Neutrophil (primary cell): ENCODE results near the gene KLHL2.
"Not testable (repeated sequence)": the region's sequence is repeated elsewhere in the genome, so short reads cannot be mapped to it uniquely, and the experiment has no call there.

Experiments
- H3K27ac ChIP-seq: fragments of 200-600 bp; sonication (generic); 2 replicates; pipeline ENCODE4 v1.5.1; 2016; ENCODE audit warnings: mild to moderate bottlenecking, moderate library complexity
- H3K27me3 ChIP-seq: fragments of 200-600 bp; sonication (generic); 2 replicates; pipeline ENCODE4 v1.6.0; 2016; ENCODE audit warnings: mild to moderate bottlenecking
- H3K36me3 ChIP-seq: fragments of 200-600 bp; sonication (generic); 2 replicates; pipeline ENCODE4 v1.5.1; 2017
- H3K4me1 ChIP-seq, 2 experiments: fragments of 200-600 bp in 1 of 2; sonication (generic) in 1 of 2; 1 replicate in 1 of 2; 2 replicates in 1 of 2; pipeline versions ENCODE4 v1.5.1 to v1.6.1; 2013 to 2016; ENCODE audit warnings: low read depth in 1 of 2, low read length in 1 of 2, mild to moderate bottlenecking in 1 of 2, moderate library complexity in 1 of 2; ENCODE audit not compliant: control insufficient read depth in 1 of 2, insufficient read depth in 1 of 2
- H3K4me3 ChIP-seq, 2 experiments: fragments of 200-600 bp in 1 of 2; sonication (generic) in 1 of 2; 1 replicate in 1 of 2; 2 replicates in 1 of 2; pipeline ENCODE4 v1.5.1; 2013 to 2016; ENCODE audit warnings: low read depth in 1 of 2, low read length in 1 of 2, mild to moderate bottlenecking in 1 of 2, moderate library complexity in 1 of 2
- H3K9me3 ChIP-seq: fragments of 200-600 bp; sonication (generic); 2 replicates; pipeline ENCODE4 v1.5.1; 2016
- CTCF ChIP-seq: fragments of 200-600 bp; sonication (generic); IDR thresholded peaks from 2 replicates; pipeline ENCODE4 v1.5.1; 2016; ENCODE audit warnings: antibody characterized with exemption

The KLHL2 gene

DNA sequence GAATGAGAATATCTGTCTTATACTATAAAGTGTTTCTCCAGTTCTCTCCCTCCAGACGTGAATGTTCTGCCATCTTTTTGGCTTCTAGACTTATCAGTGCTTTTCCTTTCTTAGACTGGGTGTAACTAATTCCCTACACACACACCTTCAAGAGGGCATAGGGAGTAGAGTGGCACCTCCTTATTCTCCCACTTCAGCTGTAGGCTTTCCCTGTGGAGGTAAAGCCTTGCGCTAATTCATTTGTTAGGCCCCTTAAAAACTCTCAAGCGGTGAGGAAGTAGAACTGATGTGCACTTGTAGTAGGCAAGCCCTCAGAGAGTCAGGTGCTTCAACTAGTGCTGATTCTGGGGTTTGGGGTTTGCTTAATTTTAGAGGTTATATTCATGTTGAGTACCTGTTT is 10.0 kb downstream of the KLHL2 start:
- peak overlapping the region; percentile 27 for H3K27ac ChIP-seq
- peaks cover 7% of the 10 kb centered on the region for H3K36me3 ChIP-seq
- H3K9me3 ChIP-seq = no peaks in the 10 kb centered on the region
- no peak for TF ChIP-seq CTCF
- peaks cover 37 to 44% of the 10 kb centered on the region in 2 experiments for H3K4me1 ChIP-seq
- H3K27me3 ChIP-seq = no peaks in the 10 kb centered on the region
- H3K4me3 ChIP-seq = no peak overlapping the region

GRCh38 chr4:165221306-165221705 is 13.9 kb downstream of the KLHL2 start:
- not testable (repeated sequence) for H3K27ac ChIP-seq, H3K27me3 ChIP-seq, H3K4me3 ChIP-seq, H3K9me3 ChIP-seq
- peaks cover 14% of the 10 kb centered on the region for H3K36me3 ChIP-seq
- peaks cover 30 to 46% of the 10 kb centered on the region in 2 experiments for H3K4me1 ChIP-seq

- Histone ChIP-seq H3K4me3 (peak overlapping the region; percentile 30 to 35), H3K27ac (peak overlapping the region; percentile 78), H3K4me1 (peaks cover 30 to 41% of the 10 kb centered on the region in 2 experiments), H3K36me3 (peaks cover 14% of the 10 kb centered on the region)
- H3K9me3 ChIP-seq, H3K27me3 ChIP-seq: not testable (repeated sequence)
These were observed 14.8 kb downstream of the KLHL2 start for GRCh38 chr4:165221993-165222650.

DNA sequence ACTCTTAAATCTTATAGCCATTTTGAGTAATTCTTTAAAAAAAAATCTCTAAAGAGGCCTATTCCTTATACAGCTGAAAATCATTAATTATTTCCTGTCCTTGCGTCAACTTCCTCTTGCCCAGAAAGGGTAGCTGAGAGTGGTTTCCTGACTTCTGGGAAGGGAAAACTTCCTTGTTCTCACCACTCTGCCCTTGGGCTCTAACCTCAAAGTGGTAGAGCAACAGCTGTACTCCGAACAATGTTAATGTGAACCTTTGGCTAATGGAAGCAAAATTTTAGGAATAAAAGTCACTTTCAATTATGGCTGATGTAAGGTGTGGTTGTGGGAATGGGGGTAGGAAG is 15.3 kb downstream of the KLHL2 start:
- Histone ChIP-seq H3K9me3 (no peaks in the 10 kb centered on the region), H3K4me3 (peak overlapping the region; percentile 30 to 35), H3K4me1 (peaks cover 30 to 39% of the 10 kb centered on the region in 2 experiments), H3K27ac (peak overlapping the region; percentile 78), H3K36me3 (peaks cover 14% of the 10 kb centered on the region), H3K27me3 (no peaks in the 10 kb centered on the region)
- TF ChIP-seq CTCF = no peak

DNA sequence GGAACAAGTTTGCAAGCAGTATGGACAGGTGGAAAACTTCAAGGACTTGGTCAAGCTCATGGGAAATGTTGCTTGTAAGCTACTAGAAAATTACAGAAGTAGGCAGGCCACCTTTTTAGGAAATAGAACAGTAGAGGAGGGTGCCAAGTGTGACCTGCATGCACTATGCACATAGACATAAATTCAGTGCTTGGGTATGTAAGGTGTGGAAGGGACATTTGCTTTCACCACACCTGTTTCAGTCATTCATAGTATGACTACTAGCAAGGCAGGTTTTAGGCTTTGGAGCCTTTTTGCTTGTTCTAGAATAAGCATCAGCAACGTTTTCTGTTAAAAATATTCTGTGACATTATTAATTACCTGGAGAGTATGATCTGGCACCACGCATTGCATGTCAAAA is 20.0 kb downstream of the KLHL2 start:
- not testable (repeated sequence) for H3K27me3 ChIP-seq, H3K27ac ChIP-seq

GRCh38 chr4:165229490-165230200 is 22.3 kb downstream of the KLHL2 start:
- Histone ChIP-seq H3K36me3 (peaks cover 18% of the 10 kb centered on the region), H3K27ac (peak overlapping the region; percentile 25), H3K4me1 (peaks cover 8 to 16% of the 10 kb centered on the region in 2 experiments)
- H3K4me3 ChIP-seq, H3K27me3 ChIP-seq, H3K9me3 ChIP-seq: not testable (repeated sequence)

More for the DNA sequence above, 20.0 kb downstream of the KLHL2 start:
- Histone ChIP-seq H3K36me3 (peaks cover 19% of the 10 kb centered on the region), H3K4me1 (peaks cover 23 to 35% of the 10 kb centered on the region in 2 experiments)
- not testable (repeated sequence) for H3K4me3 ChIP-seq, H3K9me3 ChIP-seq

- H3K27ac ChIP-seq = not testable (repeated sequence)
These were observed 25.5 kb downstream of the KLHL2 start for GRCh38 chr4:165232623-165233433.

More at GRCh38 chr4:165232623-165233433, 25.5 kb downstream of the KLHL2 start:
- not testable (repeated sequence) for H3K9me3 ChIP-seq, H3K4me3 ChIP-seq, H3K27me3 ChIP-seq
- Histone ChIP-seq H3K36me3 (peaks cover 16% of the 10 kb centered on the region), H3K4me1 (peaks cover 8 to 16% of the 10 kb centered on the region in 2 experiments)
